A549 (cell line): ENCODE results near the gene TGFB1. TPM values are rescaled to one million over a fixed set of nuclear protein-coding genes. Genes with fewer than 3 reads are reported as not detected.
A peak's percentile ranks its signal among the peaks of the same experiment; 100 is the strongest.

Experiments used
- CBX8 ChIP-seq: fragments of 200-600 bp; sonication (generic); IDR thresholded peaks from 2 replicates; pipeline ENCODE4 v1.6.1; 2016
- CHD4 ChIP-seq: fragments of 200-600 bp; sonication (generic); IDR thresholded peaks from 2 replicates; pipeline ENCODE4 v1.6.1; 2016; ENCODE audit warnings: antibody characterized with exemption, mild to moderate bottlenecking, borderline replicate concordance
- EHF ChIP-seq: fragments of 250-450 bp; sonication (Bioruptor Pico); IDR thresholded peaks from 2 replicates; pipeline ENCODE4 v1.5.0; 2020; ENCODE audit warnings: mild to moderate bottlenecking
- EHMT2 ChIP-seq: fragments of 200-600 bp; sonication (generic); IDR thresholded peaks from 2 replicates; pipeline ENCODE4 v1.6.1; 2016; ENCODE audit warnings: antibody characterized with exemption, low read depth, mild to moderate bottlenecking, moderate library complexity
- EP300 ChIP-seq, 2 experiments: fragments of >200 bp; sonication (Bioruptor Twin); formaldehyde crosslinking; IDR thresholded peaks; 2 replicates in 1 of 2; 3 replicates in 1 of 2; pipeline ENCODE4 v1.6.1; 2016 to 2017
- ESRRA ChIP-seq: fragments of 150-350 bp; IDR thresholded peaks from 2 replicates; pipeline ENCODE4 v1.6.1; 2014; ENCODE audit warnings: mild to moderate bottlenecking, low read length, borderline replicate concordance
- FOSL2 ChIP-seq, 2 experiments: fragments of 450-650 bp in 1 of 2; fragments of >200 bp in 1 of 2; sonication (Bioruptor Twin) in 1 of 2; formaldehyde crosslinking; IDR thresholded peaks; 2 replicates each; pipeline versions ENCODE4 v1.5.0 to v1.6.1; 2016 to 2020; ENCODE audit warnings: mild to moderate bottlenecking in 1 of 2, moderate library complexity in 1 of 2
- FOXS1 ChIP-seq: fragments of 250-450 bp; sonication (Bioruptor Pico); IDR thresholded peaks from 2 replicates; pipeline ENCODE4 v1.5.0; 2020; ENCODE audit warnings: mild to moderate bottlenecking, moderate library complexity
- GATA3 ChIP-seq: IDR thresholded peaks from 2 replicates; pipeline ENCODE4 v1.6.1; 2012; ENCODE audit warnings: borderline replicate concordance
- HDAC2 ChIP-seq: fragments of 200-600 bp; sonication (generic); IDR thresholded peaks from 2 replicates; pipeline ENCODE4 v1.6.1; 2016
- HOXA7 ChIP-seq: fragments of 250-450 bp; sonication (Bioruptor Pico); IDR thresholded peaks from 2 replicates; pipeline ENCODE4 v1.5.0; 2020; ENCODE audit warnings: mild to moderate bottlenecking, moderate library complexity
- HOXB13 ChIP-seq: fragments of 250-450 bp; sonication (Bioruptor Pico); IDR thresholded peaks from 2 replicates; pipeline ENCODE4 v1.5.0; 2020; ENCODE audit warnings: low read depth, mild to moderate bottlenecking, moderate library complexity
- JUN ChIP-seq, 2 experiments: fragments of >200 bp; sonication (Bioruptor Twin); formaldehyde crosslinking; IDR thresholded peaks; 2 replicates in 1 of 2; 3 replicates in 1 of 2; pipeline ENCODE4 v1.6.1; 2016 to 2017
- JUNB ChIP-seq: fragments of >200 bp; sonication (Bioruptor Twin); formaldehyde crosslinking; IDR thresholded peaks from 2 replicates; pipeline ENCODE4 v1.6.1; 2016
- KDM5A ChIP-seq: fragments of 200-600 bp; sonication (generic); IDR thresholded peaks from 2 replicates; pipeline ENCODE4 v1.6.1; 2016; ENCODE audit warnings: antibody characterized with exemption, mild to moderate bottlenecking
- MAFK ChIP-seq: fragments of 450-650 bp; IDR thresholded peaks from 2 replicates; pipeline ENCODE4 v1.6.1; 2014; ENCODE audit not compliant: partially characterized antibody
- MAZ ChIP-seq: fragments of 150-350 bp; IDR thresholded peaks from 2 replicates; pipeline ENCODE4 v1.6.1; 2014; ENCODE audit warnings: antibody characterized with exemption, low read depth, low read length, borderline replicate concordance
- NPAS2 ChIP-seq: fragments of 250-450 bp; sonication (Bioruptor Pico); IDR thresholded peaks from 2 replicates; pipeline ENCODE4 v1.8.0; 2022; ENCODE audit warnings: mild to moderate bottlenecking, moderate library complexity, borderline replicate concordance
- PHF8 ChIP-seq: fragments of 200-600 bp; sonication (generic); IDR thresholded peaks from 2 replicates; pipeline ENCODE4 v1.6.1; 2016; ENCODE audit warnings: low read depth, mild to moderate bottlenecking, antibody characterized with exemption, moderate library complexity, borderline replicate concordance
- POLR2A ChIP-seq: IDR thresholded peaks from 2 replicates; pipeline ENCODE4 v1.6.1; 2012; ENCODE audit warnings: mild to moderate bottlenecking, low read length
- POLR2AphosphoS2 ChIP-seq: conservative IDR thresholded peaks from 2 replicates; pipeline ENCODE4 v1.6.1; 2012; ENCODE audit warnings: low read length, improper control_type of control experiment, inconsistent platforms
- RARB ChIP-seq: fragments of 250-450 bp; sonication (Bioruptor Pico); IDR thresholded peaks from 2 replicates; pipeline ENCODE4 v1.8.0; 2021; ENCODE audit warnings: mild to moderate bottlenecking, moderate library complexity
- RFX5 ChIP-seq: fragments of 450-650 bp; IDR thresholded peaks from 2 replicates; pipeline ENCODE4 v1.7.1; 2014; ENCODE audit warnings: antibody characterized with exemption, mild to moderate bottlenecking, moderate library complexity
- SMC3 ChIP-seq: fragments of >200 bp; sonication (Bioruptor Twin); formaldehyde crosslinking; IDR thresholded peaks from 3 replicates; pipeline ENCODE4 v1.6.1; 2018; ENCODE audit warnings: inconsistent platforms
- TFCP2L1 ChIP-seq: fragments of 250-450 bp; sonication (Bioruptor Pico); IDR thresholded peaks from 2 replicates; pipeline ENCODE4 v1.5.0; 2021; ENCODE audit warnings: mild to moderate bottlenecking
- ZC3H11A ChIP-seq: fragments of 450-650 bp; IDR thresholded peaks from 2 replicates; pipeline ENCODE4 v1.6.1; 2014; ENCODE audit warnings: antibody characterized with exemption, mild to moderate bottlenecking
- ZFP36 ChIP-seq: fragments of 450-650 bp; IDR thresholded peaks from 2 replicates; pipeline ENCODE4 v1.6.1; 2014; ENCODE audit warnings: borderline replicate concordance; ENCODE audit not compliant: partially characterized antibody
- ZSCAN20 ChIP-seq: fragments of 250-450 bp; sonication (Bioruptor Pico); IDR thresholded peaks from 2 replicates; pipeline ENCODE4 v1.8.0; 2022; ENCODE audit warnings: mild to moderate bottlenecking, moderate library complexity
- polyA plus RNA-seq, 4 experiments: library from polyadenylated mRNA; depleted of rRNA in 3 of 4; stranded (reverse); fragments of >200 nt; fragmentation: RNase III in 1 of 4; extraction: RNeasy Plus Mini Kit Qiagen cat#74134 plus additional on column Dnase treatment in 1 of 4; gene quantifications; 2 replicates in 3 of 4; 3 replicates in 1 of 4; pipeline ENCODE4 v1.2.3, GENCODE V29; 2011 to 2017
- TF ChIP-seq, protein P1 (sequence below): fragments of 250-450 bp; sonication (Bioruptor Pico); IDR thresholded peaks from 2 replicates; pipeline ENCODE4 v1.5.0; 2021; ENCODE audit warnings: mild to moderate bottlenecking, moderate library complexity, borderline replicate concordance
- TF ChIP-seq, protein P2 (sequence below): fragments of >200 bp; sonication (Bioruptor Twin); formaldehyde crosslinking; IDR thresholded peaks from 3 replicates; pipeline ENCODE4 v1.5.1; 2016
- TF ChIP-seq, protein P3 (sequence below): fragments of >200 bp; sonication (Bioruptor Twin); formaldehyde crosslinking; IDR thresholded peaks from 2 replicates; pipeline ENCODE4 v1.6.1; 2016
- TF ChIP-seq, protein P4 (sequence below): IDR thresholded peaks from 2 replicates; pipeline ENCODE4 v1.6.1; 2012
- TF ChIP-seq, protein P5 (sequence below): fragments of 150-350 bp; IDR thresholded peaks from 2 replicates; pipeline ENCODE4 v1.6.1; 2014; ENCODE audit warnings: low read depth, mild to moderate bottlenecking, low read length
- TF ChIP-seq, protein P6 (sequence below): fragments of 250-450 bp; sonication (Bioruptor Pico); IDR thresholded peaks from 2 replicates; pipeline ENCODE4 v1.5.0; 2020; ENCODE audit warnings: low read depth, mild to moderate bottlenecking, moderate library complexity
- TF ChIP-seq, protein P7 (sequence below): fragments of 450-650 bp; IDR thresholded peaks from 2 replicates; pipeline ENCODE4 v1.6.1; 2014; ENCODE audit warnings: antibody characterized with exemption

The TGFB1 gene
- polyA plus RNA-seq, 2 of the 4 experiments (the other 2 are of a cell fraction): 6.0 to 83.2 TPM

DNA sequence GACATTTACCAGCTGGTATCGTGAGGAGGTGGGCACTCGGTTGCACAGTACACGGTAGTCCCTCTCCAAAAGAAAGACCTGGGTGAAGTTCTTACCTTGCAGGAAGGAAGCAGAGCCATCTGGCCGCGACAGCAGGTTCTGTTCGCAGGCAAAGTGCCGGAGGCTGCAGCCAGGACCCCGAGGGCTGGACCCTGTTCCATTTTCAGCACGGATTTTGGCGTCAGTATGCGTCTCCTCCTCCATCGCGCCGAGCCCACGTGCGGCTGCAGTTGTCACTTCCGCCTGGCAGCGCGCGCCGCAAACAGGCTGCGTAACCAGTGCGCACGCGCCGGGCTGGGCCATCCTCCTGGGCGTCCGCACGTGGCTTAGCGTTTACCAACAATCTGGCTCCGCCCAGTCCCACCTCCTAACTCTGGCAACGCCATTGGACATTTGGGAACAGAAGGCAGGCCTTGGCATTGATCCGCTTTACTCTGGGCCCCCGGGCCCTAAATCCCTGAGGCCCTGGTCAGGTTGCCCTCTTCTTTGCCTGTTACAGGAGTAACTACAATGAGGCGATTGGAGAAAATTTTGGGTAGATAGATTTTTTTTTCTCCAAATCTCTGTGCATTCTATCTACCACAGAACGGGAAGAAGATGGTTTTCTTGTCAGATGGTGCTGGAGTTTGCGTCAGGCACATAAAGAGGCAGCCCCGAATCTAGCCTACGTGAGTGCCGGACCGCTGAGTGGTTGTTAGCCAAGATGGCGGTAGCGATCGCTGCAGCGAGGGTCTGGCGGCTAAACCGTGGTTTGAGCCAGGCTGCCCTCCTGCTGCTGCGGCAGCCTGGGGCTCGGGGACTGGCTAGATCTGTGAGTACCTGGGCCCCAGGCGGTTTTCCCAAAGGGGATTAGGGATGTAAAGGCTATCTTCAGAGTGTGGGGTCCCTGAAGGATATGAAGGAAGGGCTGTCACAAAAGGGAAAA lies 43.6 kb upstream of the TGFB1 start, which contains the start of the genes BCKDHA and EXOSC5 (continued):
- TF ChIP-seq, protein P1, sequence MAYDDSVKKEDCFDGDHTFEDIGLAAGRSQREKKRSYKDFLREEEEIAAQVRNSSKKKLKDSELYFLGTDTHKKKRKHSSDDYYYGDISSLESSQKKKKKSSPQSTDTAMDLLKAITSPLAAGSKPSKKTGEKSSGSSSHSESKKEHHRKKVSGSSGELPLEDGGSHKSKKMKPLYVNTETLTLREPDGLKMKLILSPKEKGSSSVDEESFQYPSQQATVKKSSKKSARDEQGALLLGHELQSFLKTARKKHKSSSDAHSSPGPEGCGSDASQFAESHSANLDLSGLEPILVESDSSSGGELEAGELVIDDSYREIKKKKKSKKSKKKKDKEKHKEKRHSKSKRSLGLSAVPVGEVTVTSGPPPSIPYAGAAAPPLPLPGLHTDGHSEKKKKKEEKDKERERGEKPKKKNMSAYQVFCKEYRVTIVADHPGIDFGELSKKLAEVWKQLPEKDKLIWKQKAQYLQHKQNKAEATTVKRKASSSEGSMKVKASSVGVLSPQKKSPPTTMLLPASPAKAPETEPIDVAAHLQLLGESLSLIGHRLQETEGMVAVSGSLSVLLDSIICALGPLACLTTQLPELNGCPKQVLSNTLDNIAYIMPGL (CRISPR knock-in tag): peak; percentile 43; the same call in 1 of the 2 replicates
- TF ChIP-seq JUNB (no peak), EHMT2 (no peak), POLR2AphosphoS2 (no peak), CBX8 (no peak), ESRRA (no peak), FOSL2 (IDR thresholded peaks at IDR 0.05) (no peak), FOSL2 (CRISPR knock-in tag; IDR thresholded peaks at IDR 0.05) (peak; percentile 37), RFX5 (peak; percentile 68), FOXS1 (CRISPR knock-in tag) (no peak), HOXA7 (CRISPR knock-in tag) (no peak), MAFK (no peak), JUN (IDR thresholded peaks at IDR 0.05) (peak; percentile 99 to 100), NPAS2 (CRISPR knock-in tag) (peak; percentile 89), POLR2A (peak; percentile 87), ZSCAN20 (CRISPR knock-in tag) (no peak), ZC3H11A (no peak), HDAC2 (0 out of 2 replicates have a peak, but pooled peaks have one; percentile 69), ZFP36 (peak; percentile 16), KDM5A (peak; percentile 94), GATA3 (peak; percentile 60; the same call in 1 of the 2 replicates), PHF8 (peak; percentile 82; the same call in 1 of the 2 replicates), TFCP2L1 (CRISPR knock-in tag) (peak; percentile 46; the same call in 1 of the 2 replicates), MAZ (no peak), SMC3 (no peak), CHD4 (no peak), HOXB13 (CRISPR knock-in tag) (peak; percentile 37; the same call in 1 of the 2 replicates), EHF (CRISPR knock-in tag) (peak; percentile 92), EP300 (IDR thresholded peaks at IDR 0.05) (no peak), RARB (CRISPR knock-in tag) (no peak)
- TF ChIP-seq, protein P2, sequence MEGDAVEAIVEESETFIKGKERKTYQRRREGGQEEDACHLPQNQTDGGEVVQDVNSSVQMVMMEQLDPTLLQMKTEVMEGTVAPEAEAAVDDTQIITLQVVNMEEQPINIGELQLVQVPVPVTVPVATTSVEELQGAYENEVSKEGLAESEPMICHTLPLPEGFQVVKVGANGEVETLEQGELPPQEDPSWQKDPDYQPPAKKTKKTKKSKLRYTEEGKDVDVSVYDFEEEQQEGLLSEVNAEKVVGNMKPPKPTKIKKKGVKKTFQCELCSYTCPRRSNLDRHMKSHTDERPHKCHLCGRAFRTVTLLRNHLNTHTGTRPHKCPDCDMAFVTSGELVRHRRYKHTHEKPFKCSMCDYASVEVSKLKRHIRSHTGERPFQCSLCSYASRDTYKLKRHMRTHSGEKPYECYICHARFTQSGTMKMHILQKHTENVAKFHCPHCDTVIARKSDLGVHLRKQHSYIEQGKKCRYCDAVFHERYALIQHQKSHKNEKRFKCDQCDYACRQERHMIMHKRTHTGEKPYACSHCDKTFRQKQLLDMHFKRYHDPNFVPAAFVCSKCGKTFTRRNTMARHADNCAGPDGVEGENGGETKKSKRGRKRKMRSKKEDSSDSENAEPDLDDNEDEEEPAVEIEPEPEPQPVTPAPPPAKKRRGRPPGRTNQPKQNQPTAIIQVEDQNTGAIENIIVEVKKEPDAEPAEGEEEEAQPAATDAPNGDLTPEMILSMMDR: no peak
- TF ChIP-seq, protein P3, sequence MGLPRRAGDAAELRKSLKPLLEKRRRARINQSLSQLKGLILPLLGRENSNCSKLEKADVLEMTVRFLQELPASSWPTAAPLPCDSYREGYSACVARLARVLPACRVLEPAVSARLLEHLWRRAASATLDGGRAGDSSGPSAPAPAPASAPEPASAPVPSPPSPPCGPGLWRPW: no peak
- TF ChIP-seq, protein P4, sequence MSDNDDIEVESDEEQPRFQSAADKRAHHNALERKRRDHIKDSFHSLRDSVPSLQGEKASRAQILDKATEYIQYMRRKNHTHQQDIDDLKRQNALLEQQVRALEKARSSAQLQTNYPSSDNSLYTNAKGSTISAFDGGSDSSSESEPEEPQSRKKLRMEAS: peak; percentile 100
- TF ChIP-seq, protein P5, sequence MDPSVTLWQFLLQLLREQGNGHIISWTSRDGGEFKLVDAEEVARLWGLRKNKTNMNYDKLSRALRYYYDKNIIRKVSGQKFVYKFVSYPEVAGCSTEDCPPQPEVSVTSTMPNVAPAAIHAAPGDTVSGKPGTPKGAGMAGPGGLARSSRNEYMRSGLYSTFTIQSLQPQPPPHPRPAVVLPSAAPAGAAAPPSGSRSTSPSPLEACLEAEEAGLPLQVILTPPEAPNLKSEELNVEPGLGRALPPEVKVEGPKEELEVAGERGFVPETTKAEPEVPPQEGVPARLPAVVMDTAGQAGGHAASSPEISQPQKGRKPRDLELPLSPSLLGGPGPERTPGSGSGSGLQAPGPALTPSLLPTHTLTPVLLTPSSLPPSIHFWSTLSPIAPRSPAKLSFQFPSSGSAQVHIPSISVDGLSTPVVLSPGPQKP: 0 out of 2 replicates have a peak, but pooled peaks have one; percentile 16
- TF ChIP-seq, protein P6, sequence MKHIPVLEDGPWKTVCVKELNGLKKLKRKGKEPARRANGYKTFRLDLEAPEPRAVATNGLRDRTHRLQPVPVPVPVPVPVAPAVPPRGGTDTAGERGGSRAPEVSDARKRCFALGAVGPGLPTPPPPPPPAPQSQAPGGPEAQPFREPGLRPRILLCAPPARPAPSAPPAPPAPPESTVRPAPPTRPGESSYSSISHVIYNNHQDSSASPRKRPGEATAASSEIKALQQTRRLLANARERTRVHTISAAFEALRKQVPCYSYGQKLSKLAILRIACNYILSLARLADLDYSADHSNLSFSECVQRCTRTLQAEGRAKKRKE (CRISPR knock-in tag): peak; percentile 87
- TF ChIP-seq, protein P7, sequence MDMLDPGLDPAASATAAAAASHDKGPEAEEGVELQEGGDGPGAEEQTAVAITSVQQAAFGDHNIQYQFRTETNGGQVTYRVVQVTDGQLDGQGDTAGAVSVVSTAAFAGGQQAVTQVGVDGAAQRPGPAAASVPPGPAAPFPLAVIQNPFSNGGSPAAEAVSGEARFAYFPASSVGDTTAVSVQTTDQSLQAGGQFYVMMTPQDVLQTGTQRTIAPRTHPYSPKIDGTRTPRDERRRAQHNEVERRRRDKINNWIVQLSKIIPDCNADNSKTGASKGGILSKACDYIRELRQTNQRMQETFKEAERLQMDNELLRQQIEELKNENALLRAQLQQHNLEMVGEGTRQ: peak; percentile 97
